ENCODE results near the gene PRUNE1.
A peak's percentile ranks its signal among the peaks of the same experiment; 100 is the strongest.

The PRUNE1 gene

DNA sequence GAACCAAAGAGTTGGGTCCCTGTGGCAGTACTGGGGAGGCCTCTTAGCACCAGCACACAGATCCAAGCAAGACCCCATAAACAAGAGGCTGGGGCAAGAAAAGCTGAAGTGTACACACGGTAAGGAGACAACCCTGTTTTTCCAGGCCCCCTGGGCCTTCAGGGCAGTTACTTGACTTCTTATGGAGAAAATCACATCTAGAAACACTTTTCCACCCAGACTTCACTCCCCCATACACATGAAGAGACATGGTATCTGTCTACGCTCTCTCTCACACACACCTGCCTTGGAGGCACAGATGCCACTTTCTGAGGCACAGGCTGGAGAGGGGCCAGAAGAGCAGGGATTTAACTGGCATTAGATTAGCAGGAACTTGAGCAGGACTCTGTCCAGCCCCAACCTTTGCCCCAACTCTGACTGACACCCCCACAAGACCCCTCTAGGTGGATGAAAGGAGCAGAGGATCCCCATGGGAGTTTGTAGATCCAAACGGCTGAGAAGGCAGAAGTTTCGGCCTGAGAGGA, 35.8 kb upstream of the PRUNE1 start:
- Histone ChIP-seq H2AFZ (ENCODE audit: low read length) (no peak overlapping the region), H3K36me3 (ENCODE audit: insufficient read depth, low read length) (peaks cover 15% of the 10 kb centered on the region; the same call in 1 of the 2 replicates), H3K9ac (ENCODE audit: low read depth, low read length, poor library complexity, severe bottlenecking) (peak overlapping the region; percentile 98), H3K9me2 (replicated peaks; ENCODE audit: low read depth, low read length) (no peaks in the 10 kb centered on the region), H3K4me1 (ENCODE audit: insufficient read depth, low read length, poor library complexity, severe bottlenecking) (peaks cover 51% of the 10 kb centered on the region), H4K20me1 (ENCODE audit: insufficient read depth, low read length, poor library complexity, severe bottlenecking) (peaks cover 59% of the 10 kb centered on the region), H3K4me2 (ENCODE audit: low read depth, low read length, poor library complexity, severe bottlenecking) (peak overlapping the region; percentile 96), H3K4me3 (ENCODE audit: low read length, poor library complexity, severe bottlenecking) (peak overlapping the region; percentile 100), H3K27me3 (ENCODE audit: insufficient read depth, low read length, poor library complexity, severe bottlenecking) (no peaks in the 10 kb centered on the region), H3K9me3 (ENCODE audit: insufficient read depth, low read depth, low read length) (no peaks in the 10 kb centered on the region), H3F3A (ENCODE audit: low read depth) (peaks cover 5% of the 10 kb centered on the region; the same call in 1 of the 2 replicates), H3K79me2 (ENCODE audit: insufficient read depth, low read length) (peaks cover 70% of the 10 kb centered on the region)
- TF ChIP-seq CTCF (conservative IDR thresholded peaks at IDR 0.05; ENCODE audit: low read length) (no peak), EZH2phosphoT487 (IDR thresholded peaks at IDR 0.05; ENCODE audit: borderline replicate concordance) (no peak)

GRCh38 chr1:150973258-150973835, 34.9 kb upstream of the PRUNE1 start:
- Histone ChIP-seq H4K20me1 (ENCODE audit: insufficient read depth, low read length, poor library complexity, severe bottlenecking) (peaks cover 51% of the 10 kb centered on the region), H3K27me3 (ENCODE audit: insufficient read depth, low read length, poor library complexity, severe bottlenecking) (no peaks in the 10 kb centered on the region), H3K36me3 (ENCODE audit: insufficient read depth, low read length) (peaks cover 6% of the 10 kb centered on the region; the same call in 1 of the 2 replicates), H3K4me2 (ENCODE audit: low read depth, low read length, poor library complexity, severe bottlenecking) (peak overlapping the region; percentile 96), H3K4me3 (ENCODE audit: low read length, poor library complexity, severe bottlenecking) (peak overlapping the region; percentile 100), H3K9ac (ENCODE audit: low read depth, low read length, poor library complexity, severe bottlenecking) (peak overlapping the region; percentile 98), H3K9me3 (ENCODE audit: insufficient read depth, low read depth, low read length) (no peaks in the 10 kb centered on the region), H3K4me1 (ENCODE audit: insufficient read depth, low read length, poor library complexity, severe bottlenecking) (peaks cover 58% of the 10 kb centered on the region), H2AFZ (ENCODE audit: low read length) (no peak overlapping the region; the same call in 1 of the 2 replicates), H3F3A (ENCODE audit: low read depth) (peaks cover 5% of the 10 kb centered on the region; the same call in 1 of the 2 replicates), H3K9me2 (replicated peaks; ENCODE audit: low read depth, low read length) (no peaks in the 10 kb centered on the region), H3K79me2 (ENCODE audit: insufficient read depth, low read length) (peaks cover 61% of the 10 kb centered on the region)
- TF ChIP-seq CTCF (conservative IDR thresholded peaks at IDR 0.05; ENCODE audit: low read length) = no peak

- Histone ChIP-seq H3K79me2 (ENCODE audit: insufficient read depth, low read length) (peaks cover 54% of the 10 kb centered on the region), H3K9ac (ENCODE audit: low read depth, low read length, poor library complexity, severe bottlenecking) (peak overlapping the region; percentile 98), H2AFZ (ENCODE audit: low read length) (peak overlapping the region; percentile 72), H3K9me3 (ENCODE audit: insufficient read depth, low read depth, low read length) (no peaks in the 10 kb centered on the region), H4K20me1 (ENCODE audit: insufficient read depth, low read length, poor library complexity, severe bottlenecking) (peaks cover 44% of the 10 kb centered on the region), H3K4me2 (ENCODE audit: low read depth, low read length, poor library complexity, severe bottlenecking) (peak overlapping the region; percentile 96), H3F3A (ENCODE audit: low read depth) (peaks cover 5% of the 10 kb centered on the region; the same call in 1 of the 2 replicates), H3K27me3 (ENCODE audit: insufficient read depth, low read length, poor library complexity, severe bottlenecking) (no peaks in the 10 kb centered on the region), H3K4me3 (ENCODE audit: low read length, poor library complexity, severe bottlenecking) (peak overlapping the region; percentile 100), H3K36me3 (ENCODE audit: insufficient read depth, low read length) (no peaks in the 10 kb centered on the region), H3K9me2 (replicated peaks; ENCODE audit: low read depth, low read length) (no peaks in the 10 kb centered on the region), H3K4me1 (ENCODE audit: insufficient read depth, low read length, poor library complexity, severe bottlenecking) (peaks cover 60% of the 10 kb centered on the region)
- no peak for TF ChIP-seq EZH2phosphoT487 (IDR thresholded peaks at IDR 0.05; ENCODE audit: borderline replicate concordance)
- TF ChIP-seq CTCF (conservative IDR thresholded peaks at IDR 0.05; ENCODE audit: low read length) = no peak
Measured at GRCh38 chr1:150973836-150974579, 34.2 kb upstream of the PRUNE1 start.
